Measurements from ENCODE around the gene CFL2. TPM values are rescaled to one million over a fixed set of nuclear protein-coding genes. Genes with fewer than 3 reads are reported as not detected.

The CFL2 gene
- total RNA-seq, 6 donors from 2014 or later = 8.4 to 51.6 (median 40.7) TPM

GRCh38 chr14:34693228-34693939 lies 21.0 kb downstream of the CFL2 start:
- TF ChIP-seq POLR2A (IDR thresholded peaks at IDR 0.05) = no peak
- TF ChIP-seq EP300 (IDR thresholded peaks at IDR 0.05) = no peak
- no peak for TF ChIP-seq POLR2AphosphoS5 (IDR thresholded peaks at IDR 0.05)
- no peak for TF ChIP-seq CTCF (IDR thresholded peaks at IDR 0.05)
- no peaks in the 10 kb centered on the region for H3K36me3 ChIP-seq
- H3K27ac ChIP-seq = no peak overlapping the region
- no peaks in the 10 kb centered on the region for H3K9me3 ChIP-seq
- H3K4me3 ChIP-seq = peak overlapping the region in 3 of 4 donors; percentile 36 to 50 (median 48)
- H3K4me1 ChIP-seq = peaks cover 0 to 9% (median 1%) of the 10 kb centered on the region in 4 donors
- H3K27me3 ChIP-seq = no peaks in the 10 kb centered on the region
- ATAC-seq (ENCODE audit: low FRiP score in 2 of 2) (peak; percentile 66 to 83), DNase-seq (peak in 1 of 2 donors; percentile 57)
- 50 to 54% methylated on average over 16 to 18 of the region's 18 CpGs for WGBS, 2 donors

DNA sequence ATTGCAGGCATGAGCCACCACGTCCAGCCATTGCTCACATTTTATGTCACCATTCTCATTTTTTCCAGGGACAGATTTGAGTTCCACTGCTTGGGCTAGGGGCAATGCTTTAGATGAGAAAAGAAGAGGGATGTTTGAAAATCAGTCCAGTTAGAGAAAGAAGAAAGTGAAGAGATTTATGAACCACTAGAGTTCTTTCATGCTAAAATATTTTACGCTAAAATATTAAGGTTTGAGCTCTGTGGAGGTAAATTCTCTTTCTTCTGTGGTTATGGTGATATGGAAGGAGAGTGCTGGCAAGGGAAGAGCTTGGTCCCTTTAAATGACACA lies 21.5 kb downstream of the CFL2 start:
- H3K36me3 ChIP-seq = no peaks in the 10 kb centered on the region
- no peaks in the 10 kb centered on the region for H3K9me3 ChIP-seq
- DNase-seq (no peak), ATAC-seq (ENCODE audit: low FRiP score in 2 of 2) (no peak)
- H3K27ac ChIP-seq = no peak overlapping the region
- H3K4me3 ChIP-seq = peak overlapping the region in 3 of 4 donors; percentile 36 to 50 (median 48)
- no peak for TF ChIP-seq CTCF (IDR thresholded peaks at IDR 0.05)
- no peak for TF ChIP-seq POLR2A (IDR thresholded peaks at IDR 0.05)
- TF ChIP-seq EP300 (IDR thresholded peaks at IDR 0.05) = no peak
- TF ChIP-seq POLR2AphosphoS5 (IDR thresholded peaks at IDR 0.05) = no peak
- H3K27me3 ChIP-seq = no peaks in the 10 kb centered on the region
- peaks cover 0 to 9% (median 1%) of the 10 kb centered on the region in 4 donors for H3K4me1 ChIP-seq
- WGBS, 2 donors = 79 to 84% methylated on average over 2 of the region's 2 CpGs

- Histone ChIP-seq H3K27me3 (no peaks in the 10 kb centered on the region), H3K36me3 (no peaks in the 10 kb centered on the region), H3K4me1 (peaks cover 0 to 9% (median 1%) of the 10 kb centered on the region in 4 donors), H3K9me3 (no peaks in the 10 kb centered on the region), H3K4me3 (no peak overlapping the region), H3K27ac (no peak overlapping the region)
- 80 to 86% methylated on average over 4 of the region's 4 CpGs for WGBS, 2 donors
- no peak for ATAC-seq (ENCODE audit: low FRiP score in 2 of 2)
- DNase-seq = no peak
- TF ChIP-seq POLR2AphosphoS5 (IDR thresholded peaks at IDR 0.05) (no peak), EP300 (IDR thresholded peaks at IDR 0.05) (no peak), POLR2A (IDR thresholded peaks at IDR 0.05) (no peak)
Measured at GRCh38 chr14:34692348-34692747, 22.0 kb downstream of the CFL2 start.

DNA sequence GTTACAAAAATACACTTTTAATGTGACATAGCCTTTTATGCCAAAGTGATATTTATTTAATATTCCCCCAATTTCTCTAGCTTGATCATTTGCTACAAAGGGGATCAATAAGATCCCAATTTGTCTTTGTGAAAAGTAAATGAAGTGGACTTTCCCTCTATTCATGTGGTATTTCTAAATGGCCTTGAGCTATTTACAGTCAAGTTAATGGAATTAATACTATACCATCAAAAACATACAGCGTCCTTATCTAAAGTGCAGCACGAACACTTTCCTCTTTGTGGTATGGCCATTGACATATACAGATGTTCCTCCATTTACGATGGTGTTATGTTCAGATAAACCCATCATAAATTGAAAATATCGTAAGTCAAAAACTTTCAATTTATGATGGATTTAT lies 23.2 kb downstream of the CFL2 start:
- Histone ChIP-seq H3K4me1 (peaks cover 0 to 9% (median 1%) of the 10 kb centered on the region in 4 donors), H3K27me3 (no peaks in the 10 kb centered on the region), H3K4me3 (no peak overlapping the region), H3K27ac (no peak overlapping the region), H3K9me3 (no peaks in the 10 kb centered on the region), H3K36me3 (no peaks in the 10 kb centered on the region)
- ATAC-seq (ENCODE audit: low FRiP score in 2 of 2) = no peak
- 75 to 87% methylated on average over 4 of the region's 4 CpGs for WGBS, 2 donors
- TF ChIP-seq EP300 (IDR thresholded peaks at IDR 0.05) (no peak), POLR2A (IDR thresholded peaks at IDR 0.05) (no peak), POLR2AphosphoS5 (IDR thresholded peaks at IDR 0.05) (no peak), CTCF (IDR thresholded peaks at IDR 0.05) (no peak)
- DNase-seq = no peak

DNA sequence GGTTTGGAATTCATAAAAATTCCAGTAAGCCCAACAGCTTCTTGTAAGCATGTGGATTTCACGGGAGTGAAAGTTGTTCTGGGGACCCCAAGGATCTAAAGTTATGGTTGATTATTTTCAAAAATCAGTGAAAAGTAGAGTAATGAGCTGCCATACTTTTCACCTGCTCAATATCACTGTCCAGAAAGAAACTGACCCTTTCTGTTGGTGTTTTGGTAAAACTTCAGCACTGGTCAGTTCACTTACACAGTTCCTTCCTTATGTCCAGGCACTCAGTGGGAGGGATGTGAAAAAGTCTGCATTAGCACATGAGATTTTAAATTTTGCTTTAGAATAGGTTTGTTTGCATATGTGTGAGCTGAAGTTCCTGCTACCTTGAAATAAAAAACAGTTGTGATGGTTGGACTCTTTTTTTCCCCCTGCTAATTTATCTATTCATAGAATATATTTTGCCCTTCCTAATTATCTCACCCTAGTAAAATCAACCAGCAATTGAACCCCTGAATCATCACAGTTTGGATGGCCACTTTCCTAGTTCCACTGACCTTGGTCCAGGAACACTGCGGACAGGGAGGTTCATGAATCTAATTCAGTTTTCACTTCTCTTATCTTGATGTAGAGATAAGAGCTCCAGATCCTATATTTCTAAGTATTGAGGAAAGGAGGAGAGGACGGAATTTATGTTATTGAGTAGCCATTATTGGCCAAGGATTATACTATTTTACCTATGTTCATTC lies 25.8 kb downstream of the CFL2 start:
- Histone ChIP-seq H3K4me3 (no peak overlapping the region), H3K9me3 (no peaks in the 10 kb centered on the region), H3K36me3 (no peaks in the 10 kb centered on the region), H3K4me1 (peaks cover 0 to 9% (median 1%) of the 10 kb centered on the region in 4 donors), H3K27me3 (no peaks in the 10 kb centered on the region), H3K27ac (no peak overlapping the region)
- WGBS, 2 donors = 79 to 85% methylated on average over 3 of the region's 3 CpGs
- TF ChIP-seq EP300 (IDR thresholded peaks at IDR 0.05) = no peak
- TF ChIP-seq POLR2A (IDR thresholded peaks at IDR 0.05) = no peak
- TF ChIP-seq POLR2AphosphoS5 (IDR thresholded peaks at IDR 0.05) = no peak
- TF ChIP-seq CTCF (IDR thresholded peaks at IDR 0.05) = no peak
- no peak for ATAC-seq (ENCODE audit: low FRiP score in 2 of 2)
- DNase-seq = no peak

All from upper lobe of left lung (tissue), 6 donors.